Tibial nerve (tissue), 4 donors: ENCODE data around the gene ZFPL1. TPM values are rescaled to one million over a fixed set of nuclear protein-coding genes. Genes with fewer than 3 reads are reported as not detected.

Experiments
- DNase-seq, 2 donors: peaks; one replicate each; pipeline ENCODE4 v3.0.0-alpha.2; 2019; ENCODE audit warnings: low spot score in 2 of 2
- H3K27ac ChIP-seq, 4 donors: fragments of 200-600 bp; sonication (generic) in 3 of 4; one replicate each; pipeline ENCODE4 v1.5.1; 2017 to 2019; ENCODE audit warnings: mild to moderate bottlenecking in 1 of 4
- H3K27me3 ChIP-seq, 2 donors: fragments of 200-600 bp; sonication (generic) in 1 of 2; one replicate each; pipeline versions ENCODE4 v1.5.1 to v1.6.0; 2017 to 2019
- H3K36me3 ChIP-seq, 3 donors: fragments of 200-600 bp; sonication (generic); one replicate each; pipeline ENCODE4 v1.5.1; 2018 to 2019
- H3K4me1 ChIP-seq, 4 donors: fragments of 200-600 bp; sonication (generic) in 3 of 4; one replicate each; pipeline ENCODE4 v1.5.1; 2017 to 2019
- H3K4me3 ChIP-seq, 4 donors: fragments of 200-600 bp; sonication (generic) in 3 of 4; one replicate each; pipeline ENCODE4 v1.5.1; 2017 to 2019; ENCODE audit warnings: mild to moderate bottlenecking in 1 of 4, moderate library complexity in 1 of 4
- H3K9me3 ChIP-seq, 4 donors: fragments of 200-600 bp; sonication (generic) in 3 of 4; one replicate each; pipeline ENCODE4 v1.5.1; 2017 to 2019
- EP300 ChIP-seq, 2 donors: sonication (generic); formaldehyde crosslinking; IDR thresholded peaks; one replicate each; pipeline ENCODE4 v1.6.1; 2017; ENCODE audit warnings: antibody characterized with exemption in 2 of 2, mild to moderate bottlenecking in 1 of 2
- POLR2A ChIP-seq, 2 donors: fragments of 450-650 bp; IDR thresholded peaks; one replicate each; pipeline ENCODE4 v1.6.1; 2017; ENCODE audit warnings: antibody characterized with exemption in 2 of 2, mild to moderate bottlenecking in 2 of 2, moderate library complexity in 2 of 2
- WGBS, 2 donors: methylation state at CpG; one replicate each; pipeline ENCODE4 v1.1.5; 2018; 5-methylcytosine and 5-hydroxymethylcytosine counted together
- total RNA-seq, 4 donors: library from RNA; depleted of rRNA; stranded (reverse); fragments of >200 nt; gene quantifications; one replicate each; pipeline ENCODE4 v1.1.0, GENCODE V29; 2016
- TF ChIP-seq, protein P1 (sequence below), 5 experiments: fragments of 200-600 bp in 3 of 5; fragments of 450-650 bp in 2 of 5; sonication (generic) in 3 of 5; IDR thresholded peaks; one replicate each; pipeline ENCODE4 v1.5.1; 2016 to 2019; ENCODE audit warnings: antibody characterized with exemption in 5 of 5, mild to moderate bottlenecking in 3 of 5, moderate library complexity in 2 of 5

Gene ZFPL1
- total RNA-seq, 4 donors from 2014 or later: 28.0 to 48.3 (median 35.1) TPM

DNA sequence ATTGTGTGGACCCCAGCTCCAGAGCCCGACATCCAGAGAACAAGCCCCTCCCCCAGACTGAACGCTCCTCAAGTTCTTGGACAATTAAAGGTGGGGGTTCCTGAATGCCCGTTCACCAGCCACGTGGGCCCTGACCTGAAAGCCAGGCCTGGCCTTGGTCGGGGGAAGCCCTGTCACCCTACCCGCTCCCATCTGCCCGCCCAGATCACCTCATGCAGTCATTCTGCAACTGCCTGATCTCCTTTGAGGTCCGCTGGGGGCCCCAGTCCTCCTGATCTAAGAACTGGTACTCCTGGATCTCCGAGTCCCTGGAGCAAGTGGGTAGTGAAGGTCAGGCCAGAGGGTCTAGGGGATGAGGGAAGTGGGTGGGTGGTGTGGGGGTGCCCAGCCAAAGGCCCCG, 16.6 kb upstream of the ZFPL1 start:
- H3K27ac ChIP-seq: no peak overlapping the region
- H3K9me3 ChIP-seq: no peaks in the 10 kb centered on the region
- WGBS, 2 donors: 71 to 76% methylated on average over 8 to 9 of the region's 10 CpGs
- no peaks in the 10 kb centered on the region for H3K36me3 ChIP-seq
- no peak for DNase-seq
- no peak overlapping the region for H3K4me3 ChIP-seq
- H3K27me3 ChIP-seq: no peaks in the 10 kb centered on the region
- TF ChIP-seq EP300 (IDR thresholded peaks at IDR 0.05) (no peak), POLR2A (IDR thresholded peaks at IDR 0.05) (no peak)
- TF ChIP-seq, protein P1, sequence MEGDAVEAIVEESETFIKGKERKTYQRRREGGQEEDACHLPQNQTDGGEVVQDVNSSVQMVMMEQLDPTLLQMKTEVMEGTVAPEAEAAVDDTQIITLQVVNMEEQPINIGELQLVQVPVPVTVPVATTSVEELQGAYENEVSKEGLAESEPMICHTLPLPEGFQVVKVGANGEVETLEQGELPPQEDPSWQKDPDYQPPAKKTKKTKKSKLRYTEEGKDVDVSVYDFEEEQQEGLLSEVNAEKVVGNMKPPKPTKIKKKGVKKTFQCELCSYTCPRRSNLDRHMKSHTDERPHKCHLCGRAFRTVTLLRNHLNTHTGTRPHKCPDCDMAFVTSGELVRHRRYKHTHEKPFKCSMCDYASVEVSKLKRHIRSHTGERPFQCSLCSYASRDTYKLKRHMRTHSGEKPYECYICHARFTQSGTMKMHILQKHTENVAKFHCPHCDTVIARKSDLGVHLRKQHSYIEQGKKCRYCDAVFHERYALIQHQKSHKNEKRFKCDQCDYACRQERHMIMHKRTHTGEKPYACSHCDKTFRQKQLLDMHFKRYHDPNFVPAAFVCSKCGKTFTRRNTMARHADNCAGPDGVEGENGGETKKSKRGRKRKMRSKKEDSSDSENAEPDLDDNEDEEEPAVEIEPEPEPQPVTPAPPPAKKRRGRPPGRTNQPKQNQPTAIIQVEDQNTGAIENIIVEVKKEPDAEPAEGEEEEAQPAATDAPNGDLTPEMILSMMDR (IDR thresholded peaks at IDR 0.05): no peak
- no peaks in the 10 kb centered on the region for H3K4me1 ChIP-seq

DNA sequence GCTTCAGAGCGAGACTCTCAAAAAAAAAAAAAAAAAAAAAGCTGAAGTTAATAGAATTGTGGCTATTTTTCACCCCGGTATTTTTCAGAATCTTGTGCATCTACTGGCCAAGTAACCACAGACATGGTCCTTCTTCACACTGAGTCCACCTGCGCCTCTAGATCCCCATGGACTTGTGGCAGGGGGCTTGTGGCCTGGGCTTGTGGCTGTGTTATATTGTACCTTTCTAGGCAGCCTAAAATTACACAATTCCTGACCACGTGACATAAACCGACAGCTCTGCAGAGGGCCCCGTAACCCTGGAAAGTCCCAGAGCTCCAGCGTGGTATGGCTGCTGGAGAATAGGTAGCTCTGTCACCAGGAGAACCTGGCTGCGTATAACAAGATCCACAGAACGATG, 14.8 kb upstream of the ZFPL1 start:
- Histone ChIP-seq H3K4me1 (no peaks in the 10 kb centered on the region), H3K4me3 (no peak overlapping the region), H3K27ac (no peak overlapping the region), H3K9me3 (no peaks in the 10 kb centered on the region), H3K27me3 (no peaks in the 10 kb centered on the region), H3K36me3 (no peaks in the 10 kb centered on the region)
- WGBS, 2 donors: 64 to 68% methylated on average over 9 of the region's 9 CpGs
- TF ChIP-seq EP300 (IDR thresholded peaks at IDR 0.05) (no peak), POLR2A (IDR thresholded peaks at IDR 0.05) (no peak)
- TF ChIP-seq, protein P1 (IDR thresholded peaks at IDR 0.05): no peak
- no peak for DNase-seq

DNA sequence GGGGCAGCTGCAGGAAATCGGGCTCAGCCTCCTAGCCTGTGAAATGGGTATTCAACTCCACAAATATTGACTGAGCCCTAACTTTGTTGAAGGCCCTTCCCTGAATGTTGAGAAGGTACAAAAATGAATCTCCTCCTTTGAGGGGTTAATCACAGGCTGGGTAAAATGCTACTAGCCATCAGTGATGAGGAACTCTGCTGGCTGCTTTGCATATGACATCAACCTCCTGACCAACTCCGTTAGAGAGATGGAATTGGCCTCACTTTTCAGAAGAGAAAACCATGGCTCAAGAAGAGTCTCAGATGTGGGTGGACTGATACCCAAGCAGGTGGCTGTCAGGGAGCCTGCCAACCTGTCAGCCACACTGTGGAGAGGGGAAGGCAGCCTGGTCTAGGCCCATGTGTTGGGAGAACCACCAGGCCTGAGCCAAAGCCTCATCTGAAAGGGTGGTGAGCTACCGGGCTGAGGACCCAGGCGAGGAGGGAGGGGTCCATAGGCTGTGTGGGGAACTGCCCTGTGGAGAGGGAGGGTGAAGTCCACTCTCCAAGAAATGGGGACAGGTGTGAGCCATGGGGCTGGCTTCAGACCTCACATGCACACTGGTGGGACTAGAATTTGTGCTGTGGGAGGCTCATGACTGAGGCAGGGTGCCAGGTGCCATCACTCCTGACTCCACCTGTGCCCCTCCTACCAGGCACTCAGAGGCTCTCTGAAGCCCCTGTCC, 12.0 kb upstream of the ZFPL1 start:
- TF ChIP-seq EP300 (IDR thresholded peaks at IDR 0.05): no peak
- H3K36me3 ChIP-seq: no peaks in the 10 kb centered on the region
- H3K27ac ChIP-seq: no peak overlapping the region
- H3K4me1 ChIP-seq: no peaks in the 10 kb centered on the region
- no peaks in the 10 kb centered on the region for H3K9me3 ChIP-seq
- no peaks in the 10 kb centered on the region for H3K27me3 ChIP-seq
- WGBS, 2 donors: 42 to 67% methylated on average over 2 to 4 of the region's 4 CpGs
- no peak for DNase-seq
- no peak overlapping the region for H3K4me3 ChIP-seq

DNA sequence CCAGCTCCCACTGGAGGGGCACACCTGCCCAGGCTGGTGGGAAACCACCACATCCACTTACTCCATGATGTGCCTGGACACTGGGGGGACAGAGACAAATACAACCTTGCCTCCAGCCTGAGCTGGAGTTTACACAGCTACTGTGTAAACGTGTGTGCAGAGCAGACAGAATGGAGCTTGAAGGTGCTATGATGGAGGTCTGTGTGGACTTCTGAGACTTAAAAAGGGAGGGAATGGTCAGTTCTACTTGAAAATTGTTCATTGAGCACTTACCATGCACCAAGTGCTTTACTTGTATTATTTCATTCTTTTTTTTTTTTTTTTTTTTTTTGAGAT, 11.4 kb upstream of the ZFPL1 start:
- Histone ChIP-seq H3K36me3 (no peaks in the 10 kb centered on the region), H3K27ac (no peak overlapping the region), H3K4me3 (no peak overlapping the region), H3K4me1 (no peaks in the 10 kb centered on the region), H3K9me3 (no peaks in the 10 kb centered on the region), H3K27me3 (no peaks in the 10 kb centered on the region)
- 64 to 75% methylated on average over 1 of the region's 1 CpG for WGBS, 2 donors
- DNase-seq: no peak
- TF ChIP-seq, protein P1 (IDR thresholded peaks at IDR 0.05): no peak
- TF ChIP-seq POLR2A (IDR thresholded peaks at IDR 0.05) (no peak), EP300 (IDR thresholded peaks at IDR 0.05) (no peak)

DNA sequence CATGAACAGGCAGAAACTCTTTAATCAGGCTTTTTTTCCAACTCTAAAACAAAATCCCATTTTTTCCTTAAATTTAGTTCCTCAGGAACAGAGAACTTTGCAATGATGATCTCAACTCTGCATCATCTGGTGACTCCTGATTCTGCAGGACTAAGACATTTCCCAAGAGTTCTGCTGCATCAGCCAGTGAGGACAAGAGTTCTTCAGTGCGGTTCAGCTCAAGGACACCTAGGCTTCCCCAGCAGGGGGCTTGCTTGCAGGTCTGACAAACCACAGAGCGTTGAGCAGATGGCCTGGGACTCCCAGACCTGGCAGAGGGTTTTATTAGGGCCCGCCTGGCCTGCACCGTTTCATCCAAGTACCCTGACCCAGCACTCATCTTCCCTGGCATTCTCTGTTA, 6.6 kb upstream of the ZFPL1 start:
- Histone ChIP-seq H3K27ac (no peak overlapping the region), H3K27me3 (no peaks in the 10 kb centered on the region), H3K4me1 (no peaks in the 10 kb centered on the region), H3K36me3 (no peaks in the 10 kb centered on the region), H3K4me3 (no peak overlapping the region), H3K9me3 (no peaks in the 10 kb centered on the region)
- TF ChIP-seq, protein P1 (IDR thresholded peaks at IDR 0.05): no peak
- TF ChIP-seq EP300 (IDR thresholded peaks at IDR 0.05) (no peak), POLR2A (IDR thresholded peaks at IDR 0.05) (no peak)
- no peak for DNase-seq
- WGBS, 2 donors: 72 to 82% methylated on average over 4 of the region's 4 CpGs
